PC-9 (cell line): Measurements from ENCODE around the gene FAM120A.

Experiments
- EZH2 ChIP-seq: fragments of 200-600 bp; sonication (generic); IDR thresholded peaks from 2 replicates; pipeline ENCODE4 v1.8.0; 2017; ENCODE audit warnings: antibody characterized with exemption, low read depth
- TF ChIP-seq, protein P1 (sequence below): fragments of 200-600 bp; sonication (generic); conservative IDR thresholded peaks from 2 replicates; pipeline ENCODE4 v1.6.1; 2017; ENCODE audit warnings: mixed run types, antibody characterized with exemption, mild to moderate bottlenecking, moderate library complexity

GRCh38 chr9:93599571-93600403 lies 148.3 kb downstream of the FAM120A start:
- TF ChIP-seq, protein P1, sequence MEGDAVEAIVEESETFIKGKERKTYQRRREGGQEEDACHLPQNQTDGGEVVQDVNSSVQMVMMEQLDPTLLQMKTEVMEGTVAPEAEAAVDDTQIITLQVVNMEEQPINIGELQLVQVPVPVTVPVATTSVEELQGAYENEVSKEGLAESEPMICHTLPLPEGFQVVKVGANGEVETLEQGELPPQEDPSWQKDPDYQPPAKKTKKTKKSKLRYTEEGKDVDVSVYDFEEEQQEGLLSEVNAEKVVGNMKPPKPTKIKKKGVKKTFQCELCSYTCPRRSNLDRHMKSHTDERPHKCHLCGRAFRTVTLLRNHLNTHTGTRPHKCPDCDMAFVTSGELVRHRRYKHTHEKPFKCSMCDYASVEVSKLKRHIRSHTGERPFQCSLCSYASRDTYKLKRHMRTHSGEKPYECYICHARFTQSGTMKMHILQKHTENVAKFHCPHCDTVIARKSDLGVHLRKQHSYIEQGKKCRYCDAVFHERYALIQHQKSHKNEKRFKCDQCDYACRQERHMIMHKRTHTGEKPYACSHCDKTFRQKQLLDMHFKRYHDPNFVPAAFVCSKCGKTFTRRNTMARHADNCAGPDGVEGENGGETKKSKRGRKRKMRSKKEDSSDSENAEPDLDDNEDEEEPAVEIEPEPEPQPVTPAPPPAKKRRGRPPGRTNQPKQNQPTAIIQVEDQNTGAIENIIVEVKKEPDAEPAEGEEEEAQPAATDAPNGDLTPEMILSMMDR = no peak
- TF ChIP-seq EZH2 = no peak
